SK-N-SH (cell line): ENCODE data around the gene SH3TC1. TPM values are rescaled to one million over a fixed set of nuclear protein-coding genes. Genes with fewer than 3 reads are reported as not detected.

ENCODE experiments used
- CTCF ChIA-PET: fragments of 300-600, 350-600 bp; formaldehyde crosslinking; extraction: SDS; loops from one replicate; lab custom pipeline; 2021; lab: Yijun Ruan, JAX
- POLR2A ChIA-PET: fragments of 350-600 bp; sonication (Branson Sonifier 250); formaldehyde crosslinking; extraction: SDS; loops from one replicate; lab custom pipeline; 2020; ENCODE audit warnings: antibody characterized with exemption, inconsistent platforms; lab: Yijun Ruan, JAX
- DNase-seq: peaks from one replicate; pipeline ENCODE4 v3.0.0; 2012
- H2AFZ ChIP-seq: fragments of 200-600 bp; sonication (generic); 2 replicates; pipeline ENCODE4 v1.8.1; 2016; ENCODE audit warnings: antibody characterized with exemption, mild to moderate bottlenecking, low read depth
- H3F3A ChIP-seq: fragments of 200-600 bp; sonication (generic); replicated peaks from 2 replicates; pipeline ENCODE3; 2016; ENCODE audit warnings: antibody characterized with exemption, mild to moderate bottlenecking; ENCODE audit not compliant: insufficient read depth
- H3K27ac ChIP-seq, 2 experiments: fragments of 200-500 bp in 1 of 2; fragments of 200-600 bp in 1 of 2; sonication (Bioruptor generic) in 1 of 2; sonication (generic), shearing (Covaris generic) in 1 of 2; 2 replicates each; pipeline versions ENCODE4 v1.5.1 to v1.6.1; 2014 to 2016; ENCODE audit warnings: low read depth in 2 of 2, inconsistent platforms in 1 of 2, low read length in 1 of 2, mild to moderate bottlenecking in 1 of 2, mixed read lengths in 1 of 2
- H3K27me3 ChIP-seq: fragments of 200-600 bp; sonication (generic), shearing (Covaris generic); 2 replicates; pipeline ENCODE4 v1.6.1; 2016; ENCODE audit warnings: mixed run types; ENCODE audit not compliant: insufficient read depth
- H3K36me3 ChIP-seq, 2 experiments: fragments of 200-500 bp in 1 of 2; fragments of 200-600 bp in 1 of 2; sonication (Bioruptor generic) in 1 of 2; sonication (generic) in 1 of 2; replicated peaks in 1 of 2; 2 replicates each; pipeline versions ENCODE3 to v1.5.1; 2014 to 2016; ENCODE audit warnings: low read length in 1 of 2, mild to moderate bottlenecking in 1 of 2; ENCODE audit not compliant: insufficient read depth in 2 of 2, control insufficient read depth in 1 of 2
- H3K4me1 ChIP-seq, 2 experiments: fragments of 200-500 bp in 1 of 2; fragments of 200-600 bp in 1 of 2; sonication (Bioruptor generic) in 1 of 2; sonication (generic), shearing (Covaris generic) in 1 of 2; 2 replicates each; pipeline versions ENCODE4 v1.5.1 to v1.6.1; 2014 to 2016; ENCODE audit warnings: low read depth in 1 of 2, low read length in 1 of 2, mixed run types in 1 of 2; ENCODE audit not compliant: insufficient read depth in 2 of 2, control insufficient read depth in 1 of 2
- H3K4me2 ChIP-seq: fragments of 200-600 bp; sonication (generic), shearing (Covaris generic); 2 replicates; pipeline ENCODE4 v1.6.1; 2017; ENCODE audit warnings: mixed run types
- H3K4me3 ChIP-seq, 2 experiments: fragments of 200-500 bp in 1 of 2; fragments of 200-600 bp in 1 of 2; sonication (Bioruptor generic) in 1 of 2; sonication (generic), shearing (Covaris generic) in 1 of 2; 2 replicates each; pipeline versions ENCODE4 v1.5.1 to v1.8.1; 2014 to 2016; ENCODE audit warnings: low read depth in 2 of 2, inconsistent platforms in 1 of 2, low read length in 1 of 2, mild to moderate bottlenecking in 1 of 2, mixed read lengths in 1 of 2, moderate library complexity in 1 of 2
- H3K79me2 ChIP-seq: fragments of 200-600 bp; sonication (generic); 2 replicates; pipeline ENCODE4 v1.8.1; 2017; ENCODE audit warnings: mild to moderate bottlenecking; ENCODE audit not compliant: insufficient read depth
- H3K9ac ChIP-seq: fragments of 200-600 bp; sonication (generic); 2 replicates; pipeline ENCODE4 v1.6.1; 2017; ENCODE audit warnings: mixed run types
- H3K9me2 ChIP-seq: fragments of 200-600 bp; sonication (generic); 2 replicates; pipeline ENCODE4 v1.6.1; 2017; ENCODE audit warnings: mixed run types
- H3K9me3 ChIP-seq: fragments of 200-600 bp; sonication (generic); 2 replicates; pipeline ENCODE4 v1.6.1; 2017; ENCODE audit warnings: mixed run types, mild to moderate bottlenecking, moderate library complexity
- H4K20me1 ChIP-seq: fragments of 200-600 bp; sonication (generic); 2 replicates; pipeline ENCODE4 v1.6.1; 2017; ENCODE audit warnings: mild to moderate bottlenecking, mixed run types; ENCODE audit not compliant: insufficient read depth
- CHD2 ChIP-seq: fragments of 150-350 bp; IDR thresholded peaks from 2 replicates; pipeline ENCODE4 v1.6.1; 2018; ENCODE audit warnings: low read length; ENCODE audit not compliant: partially characterized antibody
- EZH2phosphoT487 ChIP-seq: fragments of 200-600 bp; sonication (generic); IDR thresholded peaks from 2 replicates; pipeline ENCODE4 v1.6.1; 2017; ENCODE audit warnings: low read depth, mixed run types, mild to moderate bottlenecking, antibody characterized with exemption, moderate library complexity, borderline replicate concordance
- FOSL2 ChIP-seq: IDR thresholded peaks from 2 replicates; pipeline ENCODE4 v1.4.0; 2012; ENCODE audit warnings: low read depth, mild to moderate bottlenecking, moderate library complexity, borderline replicate concordance
- GATA2 ChIP-seq: sonication (generic); formaldehyde crosslinking; IDR thresholded peaks from 2 replicates; pipeline ENCODE4 v1.5.0; 2020; ENCODE audit warnings: mild to moderate bottlenecking, missing genetic modification reagents
- JUND ChIP-seq: IDR thresholded peaks from 2 replicates; pipeline ENCODE4 v1.4.0; 2012
- MEF2A ChIP-seq: IDR thresholded peaks from 2 replicates; pipeline ENCODE4 v1.4.0; 2012; ENCODE audit warnings: low read depth, borderline replicate concordance
- NFIC ChIP-seq: IDR thresholded peaks from 2 replicates; pipeline ENCODE4 v1.4.0; 2012; ENCODE audit warnings: borderline replicate concordance
- NRF1 ChIP-seq: IDR thresholded peaks from 2 replicates; pipeline ENCODE4 v1.6.1; 2012; ENCODE audit warnings: low read depth, mild to moderate bottlenecking, low read length
- POLR2AphosphoS5 ChIP-seq: IDR thresholded peaks from 2 replicates; pipeline ENCODE4 v1.6.1; 2012; ENCODE audit warnings: low read depth, low read length
- RFX5 ChIP-seq: IDR thresholded peaks from 2 replicates; pipeline ENCODE4 v1.6.1; 2012; ENCODE audit warnings: mild to moderate bottlenecking, improper control_type of control experiment, low read length
- SMC3 ChIP-seq: IDR thresholded peaks from 2 replicates; pipeline ENCODE4 v1.6.1; 2012; ENCODE audit warnings: low read depth, low read length, improper control_type of control experiment
- TCF12 ChIP-seq: IDR thresholded peaks from 2 replicates; pipeline ENCODE4 v1.4.0; 2012
- ZBTB33 ChIP-seq: IDR thresholded peaks from 2 replicates; pipeline ENCODE4 v1.4.0; 2012; ENCODE audit warnings: low read depth, borderline replicate concordance
- WGBS: methylation state at CpG from one replicate; pipeline ENCODE4 v1.1.6; 2017; ENCODE audit warnings: low lambda C conversion rate; 5-methylcytosine and 5-hydroxymethylcytosine counted together
- polyA plus RNA-seq, 3 experiments: library from polyadenylated mRNA; depleted of rRNA; stranded (reverse); fragments of >200 nt; gene quantifications; 2 replicates each; pipeline ENCODE4 v1.2.3, GENCODE V29; 2012
- TF ChIP-seq, protein P1 (sequence below): fragments of 200-600 bp; sonication (generic); IDR thresholded peaks from 2 replicates; pipeline ENCODE4 v1.6.1; 2017; ENCODE audit warnings: antibody characterized with exemption, mild to moderate bottlenecking, moderate library complexity
- TF ChIP-seq, protein P2 (sequence below): fragments of 150-350 bp; IDR thresholded peaks from 2 replicates; pipeline ENCODE4 v1.6.1; 2017; ENCODE audit warnings: antibody characterized with exemption, low read length, low read depth, borderline replicate concordance

The SH3TC1 gene
- polyA plus RNA-seq, 1 of the 3 experiments (the other 2 are of a cell fraction), result 2.7 TPM

- H2AFZ ChIP-seq, result no peak overlapping the region
- TF ChIP-seq, protein P1, sequence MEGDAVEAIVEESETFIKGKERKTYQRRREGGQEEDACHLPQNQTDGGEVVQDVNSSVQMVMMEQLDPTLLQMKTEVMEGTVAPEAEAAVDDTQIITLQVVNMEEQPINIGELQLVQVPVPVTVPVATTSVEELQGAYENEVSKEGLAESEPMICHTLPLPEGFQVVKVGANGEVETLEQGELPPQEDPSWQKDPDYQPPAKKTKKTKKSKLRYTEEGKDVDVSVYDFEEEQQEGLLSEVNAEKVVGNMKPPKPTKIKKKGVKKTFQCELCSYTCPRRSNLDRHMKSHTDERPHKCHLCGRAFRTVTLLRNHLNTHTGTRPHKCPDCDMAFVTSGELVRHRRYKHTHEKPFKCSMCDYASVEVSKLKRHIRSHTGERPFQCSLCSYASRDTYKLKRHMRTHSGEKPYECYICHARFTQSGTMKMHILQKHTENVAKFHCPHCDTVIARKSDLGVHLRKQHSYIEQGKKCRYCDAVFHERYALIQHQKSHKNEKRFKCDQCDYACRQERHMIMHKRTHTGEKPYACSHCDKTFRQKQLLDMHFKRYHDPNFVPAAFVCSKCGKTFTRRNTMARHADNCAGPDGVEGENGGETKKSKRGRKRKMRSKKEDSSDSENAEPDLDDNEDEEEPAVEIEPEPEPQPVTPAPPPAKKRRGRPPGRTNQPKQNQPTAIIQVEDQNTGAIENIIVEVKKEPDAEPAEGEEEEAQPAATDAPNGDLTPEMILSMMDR, result no peak
- TF ChIP-seq POLR2AphosphoS5 (no peak), SMC3 (no peak), EZH2phosphoT487 (no peak), GATA2 (CRISPR knock-in tag) (no peak; the same call in 1 of the 2 replicates), TCF12 (no peak), RFX5 (no peak), CHD2 (no peak), NRF1 (no peak), FOSL2 (no peak), NFIC (no peak), JUND (no peak)
- TF ChIP-seq, protein P2, sequence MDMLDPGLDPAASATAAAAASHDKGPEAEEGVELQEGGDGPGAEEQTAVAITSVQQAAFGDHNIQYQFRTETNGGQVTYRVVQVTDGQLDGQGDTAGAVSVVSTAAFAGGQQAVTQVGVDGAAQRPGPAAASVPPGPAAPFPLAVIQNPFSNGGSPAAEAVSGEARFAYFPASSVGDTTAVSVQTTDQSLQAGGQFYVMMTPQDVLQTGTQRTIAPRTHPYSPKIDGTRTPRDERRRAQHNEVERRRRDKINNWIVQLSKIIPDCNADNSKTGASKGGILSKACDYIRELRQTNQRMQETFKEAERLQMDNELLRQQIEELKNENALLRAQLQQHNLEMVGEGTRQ, result no peak
- no peaks in the 10 kb centered on the region for H4K20me1 ChIP-seq
- no peaks in the 10 kb centered on the region for H3K36me3 ChIP-seq
- POLR2A ChIA-PET, result no interaction called here
- no peak overlapping the region for H3K9ac ChIP-seq
- H3K4me3 ChIP-seq, result no peak overlapping the region
- no peak overlapping the region; a peak in 1 of 4 replicates for H3K27ac ChIP-seq
- WGBS, result 94% methylated on average over 9 of the region's 20 CpGs
- no peaks in the 10 kb centered on the region for H3F3A ChIP-seq
- H3K79me2 ChIP-seq, result no peaks in the 10 kb centered on the region
- no peak overlapping the region for H3K4me2 ChIP-seq
- peaks cover 6 to 32% of the 10 kb centered on the region in 2 experiments; a peak in 2 of 4 replicates for H3K4me1 ChIP-seq
- H3K9me2 ChIP-seq, result no peaks in the 10 kb centered on the region
- no peak for DNase-seq
- H3K27me3 ChIP-seq, result no peaks in the 10 kb centered on the region
- CTCF ChIA-PET, result interaction anchor here (1.8 kb wide), 1 partner anchor 119 kb away, joined by 7 read pairs; no protein-coding TSS in a partner anchor
- no peaks in the 10 kb centered on the region for H3K9me3 ChIP-seq
These were observed 84.6 kb downstream of the SH3TC1 start for GRCh38 chr4:8283631-8284121.

- H3K4me2 ChIP-seq, result no peak overlapping the region
- H3K9me2 ChIP-seq, result no peaks in the 10 kb centered on the region
- H3K4me1 ChIP-seq, result peaks cover 0 to 32% of the 10 kb centered on the region in 2 experiments; a peak in 1 of 4 replicates
- POLR2A ChIA-PET, result interaction anchor here (1.2 kb wide), 1 partner anchor 9 kb away, joined by 4 read pairs; no protein-coding TSS in a partner anchor
- H3K9ac ChIP-seq, result no peak overlapping the region
- TF ChIP-seq JUND, result no peak
- no peak for TF ChIP-seq POLR2AphosphoS5
- no peak for TF ChIP-seq ZBTB33
- TF ChIP-seq CHD2, result no peak
- TF ChIP-seq MEF2A, result no peak
- no peak for TF ChIP-seq FOSL2
- no peak for TF ChIP-seq GATA2 (CRISPR knock-in tag)
- TF ChIP-seq RFX5, result no peak
- no peaks in the 10 kb centered on the region for H3F3A ChIP-seq
- no peaks in the 10 kb centered on the region for H3K36me3 ChIP-seq
- H3K27ac ChIP-seq, result no peak overlapping the region
- no peaks in the 10 kb centered on the region for H4K20me1 ChIP-seq
- CTCF ChIA-PET, result no interaction called here
- WGBS, result no CpG with 5 or more reads among the region's 11 CpGs
- H3K9me3 ChIP-seq, result no peaks in the 10 kb centered on the region
- H2AFZ ChIP-seq, result no peak overlapping the region
- DNase-seq, result no peak
- H3K27me3 ChIP-seq, result no peaks in the 10 kb centered on the region
- H3K4me3 ChIP-seq, result no peak overlapping the region
- H3K79me2 ChIP-seq, result no peaks in the 10 kb centered on the region
These were observed 85.3 kb downstream of the SH3TC1 start for GRCh38 chr4:8284391-8284790.
